Heart right ventricle (tissue), 16 donors: Measurements from ENCODE around the gene NKX2-2. TPM values are rescaled to one million over a fixed set of nuclear protein-coding genes. Genes with fewer than 3 reads are reported as not detected.

Source experiments
- ATAC-seq, 8 donors: fragments of 200-7000 bp; cut with Tn5 transposase; one replicate each; pipeline ENCODE4 v1.9.1; 2020; ENCODE audit warnings: mild to moderate bottlenecking in 8 of 8, moderate library complexity in 8 of 8, moderate number of reproducible peaks in 1 of 8
- DNase-seq, 2 donors: peaks; one replicate each; pipeline ENCODE4 v3.0.0-alpha.2; 2020
- H3K27ac ChIP-seq, 10 donors: fragments of 200-600 bp; sonication (generic) in 2 of 10; one replicate each; pipeline versions ENCODE4 v1.5.0 to v1.8.0; 2020 to 2022; ENCODE audit warnings: mild to moderate bottlenecking in 3 of 10
- H3K27me3 ChIP-seq, 7 donors: fragments of 200-600 bp; one replicate each; pipeline ENCODE4 v1.8.0; 2021 to 2022; ENCODE audit warnings: mild to moderate bottlenecking in 2 of 7
- H3K36me3 ChIP-seq, 9 donors: fragments of 200-600 bp; sonication (generic) in 1 of 9; one replicate each; pipeline versions ENCODE4 v1.5.0 to v1.8.0; 2020 to 2022; ENCODE audit warnings: mild to moderate bottlenecking in 2 of 9
- H3K4me1 ChIP-seq, 9 donors: fragments of 200-600 bp; sonication (generic) in 1 of 9; one replicate each; pipeline versions ENCODE4 v1.5.0 to v1.8.0; 2020 to 2022; ENCODE audit warnings: mild to moderate bottlenecking in 4 of 9
- H3K4me3 ChIP-seq, 10 donors: fragments of 200-600 bp; sonication (generic) in 2 of 10; one replicate each; pipeline versions ENCODE4 v1.5.0 to v1.8.0; 2020 to 2022; ENCODE audit warnings: mild to moderate bottlenecking in 7 of 10, moderate library complexity in 2 of 10
- H3K9me3 ChIP-seq, 11 donors: fragments of 200-600 bp in 10 of 11; sonication (generic) in 2 of 11; one replicate each; pipeline versions ENCODE4 v1.5.0 to v1.8.0; 2013 to 2022; ENCODE audit warnings: mild to moderate bottlenecking in 2 of 11, control low read depth in 1 of 11, moderate library complexity in 1 of 11
- CTCF ChIP-seq, 9 donors: fragments of 200-600 bp; sonication (generic) in 2 of 9; IDR thresholded peaks; one replicate each; pipeline versions ENCODE4 v1.5.0 to v1.8.0; 2021 to 2022; ENCODE audit warnings: antibody characterized with exemption in 9 of 9, mild to moderate bottlenecking in 5 of 9, moderate library complexity in 1 of 9
- WGBS, 2 donors: extraction: QIAGEN DNeasy Blood & Tissue Kit; methylation state at CpG; one replicate each; pipeline ENCODE4 v1.1.7; 2013; ENCODE audit warnings: inconsistent platforms in 1 of 2; 5-methylcytosine and 5-hydroxymethylcytosine counted together
- intact Hi-C, 10 donors: fragments of 100-400 bp; cut with DNase I; formaldehyde crosslinking; loops; one replicate each; pipeline versions ENCODE4 v1.11.1 to v1.14.2; 2022
- polyA plus RNA-seq, 2 donors: library from polyadenylated mRNA; stranded (reverse); fragments of 200-250 nt; gene quantifications; one replicate each; pipeline ENCODE4 v1.2.3, GENCODE V29; 2013
- total RNA-seq, 10 donors: library from RNA; stranded (reverse); fragmentation: NEBNext Ultra II Directional in 3 of 10; extraction: Animal tissue kit (Norgen Biotek cat#: 25700) in 3 of 10; gene quantifications; one replicate each; pipeline versions ENCODE4 v1.2.1 to v1.2.4, GENCODE V29; 2021 to 2023
- donor health status: Arrhythmogenic right ventricular cardiomyopathy.
- donor health status: ischemic (EF 13 %, LVEDD 7.1; RV severe dilation, severe dysfunction).
- donor health status: healthy with polysubstance abuse.
- donor health status: DM: no; HTN: yes; CAD: no.
- donor health status: DM: no; HTN: no; CAD: no.
- donor health status: ischemic (EF 25% LVEDD 6.9; RV normal size, moderate dysfunction).
- donor health status: ischemic (EF 25% LVEDD 5.7; RV mildly dilated, moderate dysfunction).
- donor health status: healthy.
- donor health status: DM: yes; HTN: yes; CAD: no.
- donor health status: Ischemic cardiomyopathy.
- donor health status: ischemic (EF 35%, LVEDD 5.7; RV mildly dilated, moderate dysfunction).
- donor health status: nonischemic (EF 11% LVEDD 7.7; RV severe dilation, severe dysfunction).
- donor health status: DM: yes; HTN: yes; CAD: no.
- donor health status: PGD.
- donor health status: ischemic (EF 29% LVEDD 5.4; RV normal size, mild dysfunction).
- donor health status: nonischemic (EF 23%, LVEDD 6.1; RV moderate dilation, normal function).

Gene NKX2-2
- total and polyA plus RNA-seq, 12 donors = not detected

GRCh38 chr20:21508230-21509078, 5.4 kb downstream of the NKX2-2 start:
- H3K27me3 ChIP-seq = peaks cover 56 to 100% (median 100%) of the 10 kb centered on the region in 7 donors
- H3K9me3 ChIP-seq = no peaks in the 10 kb centered on the region
- H3K4me1 ChIP-seq = peaks cover 18 to 68% (median 48%) of the 10 kb centered on the region in 9 donors
- no peaks in the 10 kb centered on the region for H3K36me3 ChIP-seq
- H3K27ac ChIP-seq = no peak overlapping the region
- 2 to 4% methylated on average over 47 of the region's 47 CpGs for WGBS, 2 donors
- no peak overlapping the region for H3K4me3 ChIP-seq
- intact Hi-C loops = loop anchor here in 8 of 10 donors (5.0 to 10.0 kb wide), 5 partner anchors 271 to 674 kb away; no protein-coding TSS in a partner anchor
- ATAC-seq (no peak), DNase-seq (no peak)
- TF ChIP-seq CTCF (IDR thresholded peaks at IDR 0.05) = no peak

GRCh38 chr20:21507400-21508229, 6.2 kb downstream of the NKX2-2 start:
- WGBS, 2 donors = 4% methylated on average over 44 of the region's 44 CpGs
- peaks cover 47 to 100% (median 99%) of the 10 kb centered on the region in 7 donors for H3K27me3 ChIP-seq
- intact Hi-C loops = loop anchor here in 8 of 10 donors (2.0 to 10.0 kb wide), 7 partner anchors 270 to 673 kb away; no protein-coding TSS in a partner anchor
- TF ChIP-seq CTCF (IDR thresholded peaks at IDR 0.05) = no peak
- H3K4me3 ChIP-seq = no peak overlapping the region
- DNase-seq (no peak), ATAC-seq (no peak)
- H3K4me1 ChIP-seq = peaks cover 9 to 59% (median 39%) of the 10 kb centered on the region in 9 donors
- H3K27ac ChIP-seq = no peak overlapping the region
- no peaks in the 10 kb centered on the region for H3K36me3 ChIP-seq
- no peaks in the 10 kb centered on the region for H3K9me3 ChIP-seq

- intact Hi-C loops = loop anchor here (1.0 to 10.0 kb wide), 10 partner anchors 269 to 671 kb away; no protein-coding TSS in a partner anchor
- no peaks in the 10 kb centered on the region for H3K36me3 ChIP-seq
- peak overlapping the region; percentile 18 to 51 (median 38) for H3K4me3 ChIP-seq
- DNase-seq = peak in 1 of 2 donors; percentile 57
- peaks cover 40 to 100% (median 96%) of the 10 kb centered on the region in 7 donors for H3K27me3 ChIP-seq
- peak; percentile 50 to 74 (median 60) for ATAC-seq
- peak overlapping the region in 1 of 10 donors; percentile 14 for H3K27ac ChIP-seq
- H3K9me3 ChIP-seq = no peaks in the 10 kb centered on the region
- TF ChIP-seq CTCF (IDR thresholded peaks at IDR 0.05) = peak; percentile 50 to 81 (median 64)
- 1% methylated on average over 85 to 95 of the region's 95 CpGs for WGBS, 2 donors
- peaks cover 4 to 43% (median 28%) of the 10 kb centered on the region in 9 donors for H3K4me1 ChIP-seq
Observed at GRCh38 chr20:21505810-21506530, 7.9 kb downstream of the NKX2-2 start.
